ENCODE results near the gene EDNRA.

The EDNRA gene

GRCh38 chr4:147496500-147496899 lies 15.6 kb downstream of the EDNRA start:
- DNase-seq (ENCODE audit: low read depth in 2 of 2) = no peak

GRCh38 chr4:147498031-147498660 lies 17.2 kb downstream of the EDNRA start:
- DNase-seq (ENCODE audit: low read depth in 2 of 2) = no peak

GRCh38 chr4:147508346-147508745 lies 27.4 kb downstream of the EDNRA start:
- no peak for DNase-seq (ENCODE audit: low read depth in 2 of 2)

- DNase-seq (ENCODE audit: low read depth in 2 of 2) = no peak
Measured at GRCh38 chr4:147509386-147509785, 28.5 kb downstream of the EDNRA start.

GRCh38 chr4:147510962-147511668 lies 30.2 kb downstream of the EDNRA start:
- DNase-seq (ENCODE audit: low read depth in 2 of 2) = no peak

GRCh38 chr4:147513091-147513490 lies 32.2 kb downstream of the EDNRA start:
- DNase-seq (ENCODE audit: low read depth in 2 of 2) = no peak

GRCh38 chr4:147513952-147514351 lies 33.1 kb downstream of the EDNRA start:
- DNase-seq (ENCODE audit: low read depth in 2 of 2) = no peak

GRCh38 chr4:147515220-147515936 lies 34.5 kb downstream of the EDNRA start:
- DNase-seq (ENCODE audit: low read depth in 2 of 2) = no peak

- DNase-seq (ENCODE audit: low read depth in 2 of 2) = no peak
Measured at GRCh38 chr4:147516133-147516532, 35.2 kb downstream of the EDNRA start.

GRCh38 chr4:147518086-147518485 lies 37.2 kb downstream of the EDNRA start:
- no peak for DNase-seq (ENCODE audit: low read depth in 2 of 2)

GRCh38 chr4:147518846-147519767 lies 38.2 kb downstream of the EDNRA start:
- peak in 1 of 2 experiments; percentile 21 for DNase-seq (ENCODE audit: low read depth in 2 of 2)

- no peak for DNase-seq (ENCODE audit: low read depth in 2 of 2)
Measured at GRCh38 chr4:147524601-147525000, 43.7 kb downstream of the EDNRA start.

GRCh38 chr4:147525494-147526271 lies 44.8 kb downstream of the EDNRA start:
- no peak for DNase-seq (ENCODE audit: low read depth in 2 of 2)

GRCh38 chr4:147526272-147526654 lies 45.4 kb downstream of the EDNRA start:
- no peak for DNase-seq (ENCODE audit: low read depth in 2 of 2)

GRCh38 chr4:147528054-147528453 lies 47.2 kb downstream of the EDNRA start:
- DNase-seq (ENCODE audit: low read depth in 2 of 2) = no peak

- no peak for DNase-seq (ENCODE audit: low read depth in 2 of 2)
Measured at GRCh38 chr4:147530134-147530533, 49.2 kb downstream of the EDNRA start.

- no peak for DNase-seq (ENCODE audit: low read depth in 2 of 2)
Measured at GRCh38 chr4:147530723-147531122, 49.8 kb downstream of the EDNRA start.

GRCh38 chr4:147532896-147533295 lies 52.0 kb downstream of the EDNRA start:
- DNase-seq (ENCODE audit: low read depth in 2 of 2) = no peak

GRCh38 chr4:147533331-147533730 lies 52.4 kb downstream of the EDNRA start:
- DNase-seq (ENCODE audit: low read depth in 2 of 2) = no peak

GRCh38 chr4:147535124-147535523 lies 54.2 kb downstream of the EDNRA start:
- no peak for DNase-seq (ENCODE audit: low read depth in 2 of 2)

- DNase-seq (ENCODE audit: low read depth in 2 of 2) = no peak
Measured at GRCh38 chr4:147538711-147539110, 57.8 kb downstream of the EDNRA start.
